Spleen (tissue), 7 donors: ENCODE measurements around the gene FRMD1.

Experiments used
- CTCF ChIP-seq, 11 experiments: fragments of 200-600 bp in 7 of 11; fragments of 450-650 bp in 4 of 11; sonication (generic) in 4 of 11; IDR thresholded peaks in 8 of 11; conservative IDR thresholded peaks in 3 of 11; 1 replicate in 7 of 11; 2 replicates in 4 of 11; pipeline versions ENCODE4 v1.4.0 to v1.8.0; 2016 to 2021; ENCODE audit warnings: antibody characterized with exemption in 11 of 11, inconsistent platforms in 4 of 11, mild to moderate bottlenecking in 1 of 11
- POLR2A ChIP-seq, 3 donors: fragments of 450-650 bp; IDR thresholded peaks; one replicate each; pipeline ENCODE4 v1.5.1; 2017; ENCODE audit warnings: antibody characterized with exemption in 3 of 3, mild to moderate bottlenecking in 1 of 3
- donor health status: DM: no; HTN: no; CAD: no; lungs with moderate emphysema.
- donor health status: DM: no; HTN: no; CAD: no.
- donor health status: DM: no; HTN: no; CAD: no.

- no peak for TF ChIP-seq POLR2A (IDR thresholded peaks at IDR 0.05)
- TF ChIP-seq CTCF (IDR thresholded peaks at IDR 0.05 in 8 of 11, conservative IDR thresholded peaks at IDR 0.05 in 3 of 11): no peak
These were observed 56.3 kb downstream of the FRMD1 start for GRCh38 chr6:168022488-168023321.
